NT2/D1 (cell line): ENCODE data around the gene CHFR.

Source experiments
- SUZ12 ChIP-seq: IDR thresholded peaks from 2 replicates; pipeline ENCODE4 v1.6.1; 2011; ENCODE audit not compliant: insufficient read length, insufficient read depth; ENCODE audit errors: extremely low read depth
- YY1 ChIP-seq: IDR thresholded peaks from 2 replicates; pipeline ENCODE4 v1.6.1; 2011; ENCODE audit not compliant: insufficient read length, insufficient read depth
- ZNF274 ChIP-seq: IDR thresholded peaks from 2 replicates; pipeline ENCODE4 v1.6.1; 2011; ENCODE audit warnings: mild to moderate bottlenecking, low read depth, low read length

- TF ChIP-seq YY1 (no peak), ZNF274 (no peak), SUZ12 (no peak)
These were observed 602 bp downstream of the CHFR start for GRCh38 chr12:132886529-132887477.
